Right kidney (tissue), 1 donor: ENCODE measurements around the gene DPYSL4.
A peak's percentile ranks its signal among the peaks of the same experiment; 100 is the strongest.

Source experiments
- DNase-seq: peaks from one replicate; pipeline ENCODE4 v3.0.0-alpha.2; 2016

The DPYSL4 gene

DNA sequence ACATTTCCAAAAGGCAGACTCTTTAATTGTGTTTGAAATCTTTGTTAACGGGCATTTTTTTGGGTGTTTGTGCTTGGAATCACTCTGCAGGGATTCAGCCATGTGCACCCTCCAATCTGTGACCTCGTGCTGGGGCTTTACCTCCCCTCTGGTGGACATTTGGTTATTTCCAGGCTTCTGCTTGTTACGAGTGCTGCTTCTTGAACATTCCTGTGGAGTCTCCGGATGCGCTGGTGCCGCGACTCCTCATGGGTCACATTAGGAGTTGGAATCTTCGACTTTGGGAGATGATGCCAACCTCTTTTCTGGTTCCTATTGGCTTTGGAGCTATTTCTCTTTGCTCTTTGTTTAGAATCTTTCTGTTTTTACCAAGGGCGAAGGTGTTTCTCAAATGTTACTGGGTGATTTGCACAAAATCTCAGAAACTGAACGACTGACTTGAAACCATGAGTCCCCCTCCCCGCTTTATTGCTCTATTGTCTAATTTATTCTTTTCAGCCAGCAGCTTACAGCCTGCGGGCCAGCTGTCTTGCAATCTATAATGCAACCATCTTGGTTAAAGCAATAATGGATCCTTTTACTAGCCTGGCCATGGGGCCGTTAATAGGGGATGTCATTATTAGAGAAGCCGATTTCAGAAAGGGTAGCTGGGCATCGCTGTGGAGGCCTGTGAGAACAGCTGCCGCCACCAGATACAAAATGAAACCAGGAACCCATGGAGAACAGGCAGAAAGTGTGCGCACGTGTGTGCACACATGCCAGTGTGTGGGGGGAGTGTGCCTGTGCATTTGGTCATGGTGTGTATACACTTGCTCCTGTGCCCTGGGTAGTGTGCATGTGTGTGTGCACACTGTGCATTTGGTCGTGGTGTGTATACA is 9.9 kb upstream of the DPYSL4 start:
- DNase-seq = no peak

- no peak for DNase-seq
Observed at GRCh38 chr10:132178046-132178445, 8.7 kb upstream of the DPYSL4 start.

DNA sequence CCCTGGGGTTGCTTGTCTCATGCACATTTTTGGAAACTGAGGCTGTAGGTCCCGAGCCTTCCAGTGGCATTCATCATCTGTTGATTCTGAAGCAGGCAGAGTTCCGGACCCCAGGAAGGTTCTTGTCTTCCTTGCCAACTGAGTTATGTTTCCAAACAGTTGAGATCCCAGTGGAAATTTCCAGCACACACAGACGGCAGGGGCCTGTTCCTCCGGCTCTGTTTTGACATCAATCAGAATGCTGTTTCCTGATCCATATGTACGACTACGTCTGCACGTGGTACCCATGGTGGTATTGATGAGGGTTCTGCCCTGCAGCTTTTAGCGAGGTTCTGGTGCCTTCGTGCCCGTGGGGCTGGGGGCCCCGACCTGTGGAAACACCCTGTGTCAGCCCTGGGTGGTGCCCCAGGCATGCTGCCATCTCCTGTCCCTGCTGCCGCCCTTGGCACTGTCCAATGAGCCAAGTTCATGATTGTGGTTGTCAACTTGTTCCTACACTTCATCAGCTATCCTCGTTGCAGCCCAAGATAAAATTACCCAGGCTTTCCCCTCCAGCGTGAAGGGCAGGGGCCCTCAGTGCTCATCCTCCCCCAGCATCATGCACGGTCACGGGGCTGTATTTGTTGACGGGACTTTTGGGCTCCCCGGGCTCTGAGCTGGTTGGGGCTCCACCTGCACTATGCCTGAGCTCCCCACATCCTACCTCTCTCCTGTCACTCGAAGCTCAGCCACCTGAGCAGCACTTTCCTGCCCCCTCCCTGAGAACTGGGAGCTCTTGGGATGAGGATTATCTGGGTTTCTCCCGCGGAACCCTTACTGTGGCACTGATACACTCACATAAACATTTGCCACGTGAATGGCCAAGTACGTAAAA is 7.8 kb upstream of the DPYSL4 start:
- no peak for DNase-seq

DNA sequence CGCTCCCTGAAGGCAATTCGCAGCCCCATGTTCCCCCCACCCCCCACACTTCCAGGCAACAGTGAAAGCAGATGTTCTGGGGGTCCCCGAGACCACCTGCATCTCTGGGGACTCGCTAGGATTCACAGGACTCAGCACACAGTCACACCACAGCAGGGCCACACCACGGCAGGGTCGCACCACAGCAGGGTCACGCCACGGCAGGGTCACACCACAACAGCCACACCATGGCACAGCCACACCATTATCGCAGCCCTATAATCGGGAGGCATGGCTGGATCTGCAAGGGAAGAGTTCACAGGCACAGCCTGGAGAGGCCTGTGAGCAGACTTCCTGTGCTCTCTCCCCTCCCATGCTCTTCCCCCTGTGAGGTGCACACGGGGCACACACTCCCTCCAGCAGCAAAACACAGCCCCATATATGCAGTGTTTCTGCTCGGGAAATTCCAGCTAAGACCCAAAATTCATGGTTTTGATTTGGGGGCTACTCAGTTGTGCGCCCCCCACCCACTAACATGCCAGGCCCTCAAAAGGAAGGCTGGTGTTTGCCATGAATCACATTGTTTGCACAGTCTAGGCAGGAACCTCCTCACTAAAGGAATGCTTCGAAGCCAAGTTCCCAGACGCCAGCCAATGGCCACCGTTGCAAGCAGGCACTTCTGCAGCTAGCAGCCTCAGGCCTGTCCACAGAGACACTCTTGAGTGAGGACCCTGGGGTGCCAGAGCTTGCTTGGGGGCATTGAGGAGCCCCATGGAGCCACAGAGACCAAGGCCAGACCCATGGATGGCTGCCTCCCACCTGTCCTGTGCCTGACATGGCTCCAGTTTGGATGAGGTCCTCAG is 7.0 kb upstream of the DPYSL4 start:
- no peak for DNase-seq

DNA sequence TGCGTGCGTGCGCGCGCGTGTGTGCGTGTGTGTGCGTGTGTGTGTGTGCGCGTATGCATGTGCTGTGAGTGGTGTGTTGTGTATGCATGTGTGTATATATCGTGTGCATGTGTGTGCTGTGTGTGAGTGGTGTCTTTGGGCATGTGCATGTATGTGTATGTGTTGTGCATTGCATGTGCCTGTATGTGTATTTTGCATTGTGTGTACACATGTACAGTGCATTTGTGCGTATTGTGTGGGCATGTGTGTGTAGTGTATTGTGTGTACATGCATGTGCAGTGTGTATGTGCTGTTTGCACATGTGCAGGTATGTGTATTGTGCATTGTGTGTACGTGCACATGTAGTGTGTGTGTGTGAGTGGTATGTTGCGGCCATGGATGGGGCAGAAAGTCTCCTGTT is 6.0 kb upstream of the DPYSL4 start:
- no peak for DNase-seq

DNA sequence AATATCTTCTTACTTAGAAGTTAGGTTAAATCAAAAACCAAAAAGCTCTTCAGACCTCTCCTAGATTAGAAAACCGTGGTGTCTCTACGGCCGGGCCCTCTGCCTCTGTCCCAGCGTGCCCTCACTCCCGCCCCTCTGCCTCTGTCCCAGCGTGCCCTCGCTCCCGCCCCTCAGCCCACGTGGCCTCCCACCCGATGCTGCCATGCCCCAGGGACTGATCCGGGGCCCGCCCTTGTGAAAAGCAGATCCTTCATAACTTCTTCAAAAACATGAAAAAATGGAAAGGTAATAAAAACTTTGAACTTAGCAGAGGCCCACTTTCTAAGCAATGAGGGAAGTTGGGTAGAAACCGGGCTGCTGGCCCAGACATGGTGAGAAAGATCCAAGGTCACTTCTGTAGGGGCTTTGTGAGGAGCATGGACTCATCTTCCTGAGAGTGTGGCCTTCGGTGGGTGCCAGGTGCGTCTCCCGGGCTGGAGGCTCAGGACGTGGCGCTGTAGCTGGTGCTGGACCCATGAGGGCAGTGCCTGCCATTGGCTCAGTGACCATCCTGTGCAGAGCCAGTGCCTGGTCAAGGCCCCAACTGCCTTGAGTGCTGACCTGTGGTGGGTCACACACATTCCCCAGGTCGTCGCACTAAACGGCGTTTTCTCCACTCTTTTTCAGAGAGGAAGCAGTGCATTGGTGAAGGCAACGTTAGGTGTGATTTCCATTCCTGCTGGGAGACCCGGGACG is 4.9 kb upstream of the DPYSL4 start:
- no peak for DNase-seq

DNA sequence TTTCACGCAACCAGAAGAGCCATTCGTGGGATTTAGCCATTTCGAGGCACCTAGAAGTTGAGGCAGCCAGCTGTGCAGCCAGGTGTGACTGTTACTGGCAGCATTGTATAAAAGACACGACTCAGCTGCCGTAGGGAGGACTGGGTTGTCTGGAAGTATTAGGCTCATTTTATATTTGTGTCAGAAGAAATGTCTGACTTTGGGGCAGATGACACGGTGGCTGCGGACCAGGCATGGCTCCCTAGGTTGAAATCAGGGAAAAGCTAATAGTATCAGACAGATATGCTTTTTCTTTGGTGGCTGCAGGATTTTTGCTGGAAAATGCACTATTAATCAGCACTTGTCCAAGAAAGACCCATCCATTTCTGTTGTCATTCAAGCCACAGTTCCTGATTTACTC is 4.2 kb upstream of the DPYSL4 start:
- no peak for DNase-seq

- DNase-seq = no peak
Observed at GRCh38 chr10:132183046-132183445, 3.7 kb upstream of the DPYSL4 start.

- no peak for DNase-seq
Observed at GRCh38 chr10:132184816-132185593, 1.7 kb upstream of the DPYSL4 start.

- peak; percentile 80 for DNase-seq
Observed at GRCh38 chr10:132185601-132186487, 904 bp upstream of the DPYSL4 start.

- peak; percentile 74 for DNase-seq
Observed at GRCh38 chr10:132187430-132188138, 836 bp downstream of the DPYSL4 start.

DNA sequence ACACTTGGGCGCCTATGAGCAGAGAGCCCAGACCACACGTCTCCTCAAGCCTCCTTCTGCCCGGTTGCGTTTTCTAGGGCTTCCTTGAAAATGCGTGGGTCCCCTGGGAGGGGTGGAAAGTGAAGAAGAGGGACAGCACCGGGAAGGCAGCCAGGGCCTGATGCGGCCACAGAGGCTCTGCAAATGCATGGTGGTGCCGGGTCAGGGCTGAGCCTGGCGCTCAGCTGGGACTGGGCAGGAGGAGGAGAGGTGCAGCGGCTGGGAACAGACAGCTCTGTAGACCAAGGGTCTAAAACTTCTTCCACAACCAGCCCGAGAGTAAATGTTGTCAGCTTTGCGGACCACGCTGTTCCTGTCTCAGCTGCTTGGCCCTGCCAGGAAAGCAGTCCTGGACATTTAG is 1.6 kb downstream of the DPYSL4 start:
- DNase-seq = no peak

GRCh38 chr10:132189016-132189415 is 2.3 kb downstream of the DPYSL4 start:
- DNase-seq = no peak

- no peak for DNase-seq
Observed at GRCh38 chr10:132189810-132190422, 3.2 kb downstream of the DPYSL4 start.

DNA sequence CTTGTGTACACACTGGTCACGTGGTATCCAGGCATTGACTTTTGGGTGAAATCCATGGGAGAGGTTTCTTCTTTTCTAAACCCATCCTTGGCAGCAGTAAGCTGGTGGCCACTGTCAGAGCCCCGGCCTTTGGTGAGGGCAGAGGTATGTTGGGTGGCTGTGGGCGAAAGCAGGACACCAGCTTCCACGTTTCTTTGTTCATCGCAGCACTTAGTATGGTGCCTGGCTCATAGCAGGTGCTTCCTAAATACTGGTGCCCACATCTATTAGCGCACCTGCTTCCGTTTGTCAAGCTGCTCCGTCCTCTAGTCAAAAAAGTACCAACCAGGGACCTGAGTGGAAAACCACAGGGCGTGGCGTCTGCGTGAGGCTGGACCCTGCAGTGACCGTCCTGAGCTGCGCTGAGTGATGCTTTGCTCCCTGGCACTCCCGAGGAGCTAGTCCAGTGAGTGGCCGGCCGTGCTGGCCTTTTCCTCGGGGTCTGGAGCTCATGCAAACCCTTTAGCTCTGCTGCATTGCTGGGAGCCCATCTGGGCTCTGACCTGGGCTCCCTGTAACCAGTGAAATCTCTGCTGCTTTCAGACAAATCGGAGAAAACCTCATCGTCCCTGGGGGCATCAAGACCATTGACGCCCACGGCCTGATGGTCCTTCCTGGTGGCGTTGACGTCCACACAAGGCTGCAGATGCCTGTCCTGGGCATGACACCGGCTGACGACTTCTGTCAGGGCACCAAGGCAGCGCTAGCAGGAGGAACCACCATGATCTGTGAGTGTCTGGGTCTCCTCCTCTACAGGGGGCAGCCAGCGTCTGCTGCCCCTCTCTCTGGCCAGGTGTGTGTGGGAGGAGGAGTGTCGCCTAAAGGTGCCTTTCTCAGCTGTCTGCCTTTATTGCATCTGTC is 5.6 kb downstream of the DPYSL4 start:
- DNase-seq = no peak

DNA sequence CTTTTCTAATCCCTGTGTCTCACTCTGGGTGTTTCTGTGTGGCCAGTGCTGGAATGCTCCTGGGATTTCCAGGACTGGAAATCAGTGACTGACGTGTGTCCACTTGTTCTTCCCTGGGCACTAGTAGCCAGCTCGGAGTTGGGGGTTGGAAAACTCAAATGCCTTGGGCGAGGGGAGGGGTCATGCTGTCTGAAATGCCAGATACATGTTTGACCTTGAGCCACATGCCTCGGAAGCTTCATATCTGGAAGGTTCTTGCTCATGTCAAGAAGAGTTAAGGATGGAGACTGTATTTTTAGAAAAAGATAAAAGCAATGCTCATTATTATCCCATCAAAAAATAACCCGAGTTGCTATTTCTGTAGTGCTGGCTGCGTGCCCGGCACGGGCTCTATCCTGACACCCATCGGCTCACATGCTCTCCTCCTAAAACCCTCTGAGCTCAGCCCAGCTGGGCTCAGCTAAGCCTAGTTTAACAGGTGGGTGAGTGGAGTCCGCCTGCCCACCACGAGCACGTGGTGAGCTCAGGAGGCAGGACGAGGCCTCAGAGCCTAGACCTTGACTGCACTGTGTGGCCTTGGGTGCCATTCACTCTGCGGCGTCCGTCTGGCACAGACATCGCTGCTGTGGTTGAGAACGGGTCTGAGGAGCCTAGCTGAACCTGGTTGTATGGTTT is 6.4 kb downstream of the DPYSL4 start:
- no peak for DNase-seq
